GM19463 (cell line): ENCODE results near the gene GAS2L1.

Source experiments
- ATAC-seq: cut with Tn5 transposase; IDR thresholded peaks from one replicate; pipeline ENCODE4 v1.9.1; 2021; ENCODE audit warnings: mild to moderate bottlenecking, moderate library complexity; ENCODE audit not compliant: unreplicated experiment

GAS2L1 gene

GRCh38 chr22:29306175-29306834, at the start of gene GAS2L1:
GAS2L1 (plus strand) TSS chr22:29306650; CDS start chr22:29308106, 1,456 bp downstream.
- ATAC-seq = no peak

- ATAC-seq = no peak
These were observed 48.7 kb upstream of the GAS2L1 start for GRCh38 chr22:29257751-29258181.

GRCh38 chr22:29258407-29259252, 47.8 kb upstream of the GAS2L1 start:
- ATAC-seq = no peak

- ATAC-seq = no peak
These were observed 47.1 kb upstream of the GAS2L1 start for GRCh38 chr22:29259253-29259899.

GRCh38 chr22:29260031-29260560, 46.4 kb upstream of the GAS2L1 start:
- no peak for ATAC-seq

- ATAC-seq = no peak
These were observed 45.7 kb upstream of the GAS2L1 start for GRCh38 chr22:29260601-29261315.

GRCh38 chr22:29263791-29264276, 42.6 kb upstream of the GAS2L1 start:
- no peak for ATAC-seq

GRCh38 chr22:29265305-29265704, 41.1 kb upstream of the GAS2L1 start:
- no peak for ATAC-seq

- no peak for ATAC-seq
These were observed 40.5 kb upstream of the GAS2L1 start for GRCh38 chr22:29265929-29266328.

GRCh38 chr22:29266564-29267461, 39.6 kb upstream of the GAS2L1 start:
- ATAC-seq = no peak

GRCh38 chr22:29267462-29267857, 39.0 kb upstream of the GAS2L1 start:
- ATAC-seq = no peak

GRCh38 chr22:29267858-29268510, 38.5 kb upstream of the GAS2L1 start, which contains the start of the genes EWSR1 and RHBDD3:
EWSR1 (plus strand) TSS chr22:29268268; CDS start chr22:29268337, 69 bp downstream.
RHBDD3 (minus strand) TSS chr22:29267981; CDS start chr22:29265626, 2,355 bp downstream.
- ATAC-seq = peak; percentile 76

- ATAC-seq = peak; percentile 14
These were observed 37.8 kb upstream of the GAS2L1 start for GRCh38 chr22:29268511-29269229.

- no peak for ATAC-seq
These were observed 37.2 kb upstream of the GAS2L1 start for GRCh38 chr22:29269230-29269604.

- ATAC-seq = no peak
These were observed 36.5 kb upstream of the GAS2L1 start for GRCh38 chr22:29269731-29270474.

- ATAC-seq = no peak
These were observed 35.8 kb upstream of the GAS2L1 start for GRCh38 chr22:29270475-29271271.

GRCh38 chr22:29272624-29273023, 33.8 kb upstream of the GAS2L1 start:
- no peak for ATAC-seq
